ENCODE measurements around the gene NFYC.
A peak's percentile ranks its signal among the peaks of the same experiment; 100 is the strongest.

The NFYC gene

DNA sequence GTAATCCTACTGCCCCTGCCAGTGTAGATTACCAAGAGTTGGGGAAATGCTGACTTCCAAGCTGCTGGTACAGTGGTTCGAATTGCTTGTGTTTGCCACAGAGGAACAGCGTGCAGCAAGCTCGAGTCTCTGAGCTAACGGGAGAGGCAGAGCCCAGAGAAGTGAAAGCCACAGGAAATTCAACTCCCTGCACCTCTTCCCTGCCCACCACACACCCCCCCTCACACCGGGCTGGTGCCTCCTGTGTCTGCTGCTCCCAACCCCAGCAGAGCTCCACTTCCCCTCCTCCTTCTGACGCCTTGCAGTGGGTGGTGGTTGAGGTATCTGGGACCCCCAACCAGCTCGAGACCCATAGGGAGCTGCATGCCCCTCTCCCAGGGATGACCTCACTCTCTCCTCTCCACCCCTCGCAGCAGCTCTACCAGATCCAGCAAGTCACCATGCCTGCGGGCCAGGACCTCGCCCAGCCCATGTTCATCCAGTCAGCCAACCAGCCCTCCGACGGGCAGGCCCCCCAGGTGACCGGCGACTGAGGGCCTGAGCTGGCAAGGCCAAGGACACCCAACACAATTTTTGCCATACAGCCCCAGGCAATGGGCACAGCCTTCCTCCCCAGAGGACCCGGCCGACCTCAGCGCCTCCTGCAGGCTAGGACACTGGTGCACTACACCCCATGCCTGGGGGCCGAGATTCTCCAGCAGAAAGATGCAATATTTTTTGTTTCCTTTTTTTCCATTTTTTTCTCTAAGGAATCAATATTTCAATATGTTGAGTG lies 79.0 kb downstream of the NFYC start:
- Mint-ChIP-seq H3K36me3 (ENCODE audit: low read depth) (peaks cover 57% of the 10 kb centered on the region), H3K4me1 (peaks cover 28% of the 10 kb centered on the region), H3K9me3 (no peaks in the 10 kb centered on the region), H3K27ac (peak overlapping the region; percentile 86), H3K4me3 (no peak overlapping the region), H3K27me3 (ENCODE audit: low read depth, poor library complexity) (peaks cover 3% of the 10 kb centered on the region)
- TF ChIP-seq, protein P1, sequence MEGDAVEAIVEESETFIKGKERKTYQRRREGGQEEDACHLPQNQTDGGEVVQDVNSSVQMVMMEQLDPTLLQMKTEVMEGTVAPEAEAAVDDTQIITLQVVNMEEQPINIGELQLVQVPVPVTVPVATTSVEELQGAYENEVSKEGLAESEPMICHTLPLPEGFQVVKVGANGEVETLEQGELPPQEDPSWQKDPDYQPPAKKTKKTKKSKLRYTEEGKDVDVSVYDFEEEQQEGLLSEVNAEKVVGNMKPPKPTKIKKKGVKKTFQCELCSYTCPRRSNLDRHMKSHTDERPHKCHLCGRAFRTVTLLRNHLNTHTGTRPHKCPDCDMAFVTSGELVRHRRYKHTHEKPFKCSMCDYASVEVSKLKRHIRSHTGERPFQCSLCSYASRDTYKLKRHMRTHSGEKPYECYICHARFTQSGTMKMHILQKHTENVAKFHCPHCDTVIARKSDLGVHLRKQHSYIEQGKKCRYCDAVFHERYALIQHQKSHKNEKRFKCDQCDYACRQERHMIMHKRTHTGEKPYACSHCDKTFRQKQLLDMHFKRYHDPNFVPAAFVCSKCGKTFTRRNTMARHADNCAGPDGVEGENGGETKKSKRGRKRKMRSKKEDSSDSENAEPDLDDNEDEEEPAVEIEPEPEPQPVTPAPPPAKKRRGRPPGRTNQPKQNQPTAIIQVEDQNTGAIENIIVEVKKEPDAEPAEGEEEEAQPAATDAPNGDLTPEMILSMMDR (IDR thresholded peaks at IDR 0.05) = no peak
- no peak for DNase-seq

DNA sequence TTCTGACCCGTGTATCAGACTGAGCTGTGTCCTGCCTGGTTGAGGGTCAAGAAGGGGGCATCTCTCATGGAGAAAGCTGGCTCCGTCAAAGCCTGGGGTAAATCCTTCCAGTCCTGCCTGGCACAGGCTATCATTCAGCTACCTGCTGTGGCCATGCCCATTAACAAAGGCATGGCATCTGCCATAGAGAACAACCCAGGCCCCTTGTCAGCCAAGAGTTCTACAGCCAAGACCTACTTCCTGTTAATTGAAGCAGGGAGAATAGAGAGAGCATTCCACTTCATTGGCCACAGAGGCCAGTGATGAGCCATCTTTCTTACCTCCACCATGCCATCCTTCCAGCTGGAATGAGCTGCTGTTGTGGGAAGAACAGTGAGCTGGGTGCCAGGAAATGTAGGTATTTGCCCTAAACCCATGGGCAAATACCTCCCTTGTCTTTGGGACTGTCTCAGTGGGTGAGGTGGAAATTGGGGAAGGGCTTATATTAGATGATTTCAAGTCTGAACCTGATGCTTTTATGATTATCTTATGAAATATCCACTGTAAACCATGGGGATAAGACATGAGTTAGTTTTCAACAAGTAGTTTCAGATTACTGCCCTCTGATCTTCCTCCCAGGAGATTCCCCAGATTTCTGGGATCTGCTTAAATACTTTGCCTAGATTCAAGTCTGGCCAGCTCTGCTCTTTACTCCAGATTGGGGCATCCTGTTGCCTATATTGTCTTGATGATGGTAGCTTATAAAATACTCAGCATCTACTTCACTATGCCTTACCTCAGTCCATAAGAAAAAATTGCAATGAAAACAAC lies 80.8 kb downstream of the NFYC start:
- TF ChIP-seq, protein P1 (IDR thresholded peaks at IDR 0.05) = no peak
- no peak overlapping the region for H3K4me3 Mint-ChIP-seq
- H3K36me3 Mint-ChIP-seq (ENCODE audit: low read depth) = peaks cover 64% of the 10 kb centered on the region
- peaks cover 3% of the 10 kb centered on the region for H3K27me3 Mint-ChIP-seq (ENCODE audit: low read depth, poor library complexity)
- H3K4me1 Mint-ChIP-seq = peaks cover 28% of the 10 kb centered on the region
- DNase-seq = no peak
- peaks cover 13% of the 10 kb centered on the region for H3K9me3 Mint-ChIP-seq
- H3K27ac Mint-ChIP-seq = no peak overlapping the region

GRCh38 chr1:40773748-40774265 lies 82.3 kb downstream of the NFYC start:
- Mint-ChIP-seq H3K36me3 (ENCODE audit: low read depth) (peaks cover 64% of the 10 kb centered on the region), H3K27ac (peak overlapping the region; percentile 23), H3K4me1 (peaks cover 28% of the 10 kb centered on the region), H3K9me3 (peaks cover 25% of the 10 kb centered on the region), H3K27me3 (ENCODE audit: low read depth, poor library complexity) (peaks cover 6% of the 10 kb centered on the region), H3K4me3 (no peak overlapping the region)
- no peak for DNase-seq
- TF ChIP-seq, protein P1 (IDR thresholded peaks at IDR 0.05) = no peak

DNA sequence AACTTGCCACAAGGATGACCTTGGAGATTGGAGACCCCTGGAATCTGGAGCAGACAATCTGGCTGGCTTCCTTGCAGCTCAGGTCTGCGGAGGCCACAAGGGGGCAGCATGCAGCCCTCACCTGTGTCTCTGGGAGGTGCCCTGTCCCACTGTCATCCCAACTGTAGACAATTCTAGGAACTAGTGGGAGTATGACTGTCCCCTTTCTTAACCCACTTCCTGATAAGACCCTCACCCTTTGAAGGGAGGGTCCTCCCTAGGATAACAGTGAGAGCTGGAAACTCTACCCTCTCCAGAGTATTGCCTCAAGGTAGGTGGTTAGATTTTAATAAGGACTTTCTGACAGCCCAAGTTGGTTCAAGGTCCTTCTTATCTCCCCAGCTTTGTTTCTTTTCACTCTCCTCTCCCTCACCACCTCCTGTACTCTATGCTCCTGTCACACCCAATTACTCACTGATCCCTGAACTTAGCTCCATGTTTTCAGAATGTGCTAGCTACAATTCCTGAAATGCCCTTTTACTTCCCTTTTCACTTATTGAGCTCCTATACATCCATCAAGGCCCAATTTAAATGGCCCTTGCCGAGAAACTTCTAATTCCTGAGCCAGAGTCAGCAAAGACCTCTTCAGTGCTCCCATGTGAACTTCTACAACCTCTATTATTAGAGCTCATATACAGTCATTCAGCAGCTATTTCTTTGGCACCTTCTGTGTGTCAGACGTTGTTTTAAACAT lies 82.9 kb downstream of the NFYC start:
- Mint-ChIP-seq H3K9me3 (peaks cover 25% of the 10 kb centered on the region), H3K27ac (no peak overlapping the region), H3K4me1 (peaks cover 28% of the 10 kb centered on the region), H3K36me3 (ENCODE audit: low read depth) (peaks cover 58% of the 10 kb centered on the region), H3K4me3 (no peak overlapping the region), H3K27me3 (ENCODE audit: low read depth, poor library complexity) (peaks cover 9% of the 10 kb centered on the region)
- TF ChIP-seq, protein P1 (IDR thresholded peaks at IDR 0.05) = peak; percentile 77
- DNase-seq = peak; percentile 76

DNA sequence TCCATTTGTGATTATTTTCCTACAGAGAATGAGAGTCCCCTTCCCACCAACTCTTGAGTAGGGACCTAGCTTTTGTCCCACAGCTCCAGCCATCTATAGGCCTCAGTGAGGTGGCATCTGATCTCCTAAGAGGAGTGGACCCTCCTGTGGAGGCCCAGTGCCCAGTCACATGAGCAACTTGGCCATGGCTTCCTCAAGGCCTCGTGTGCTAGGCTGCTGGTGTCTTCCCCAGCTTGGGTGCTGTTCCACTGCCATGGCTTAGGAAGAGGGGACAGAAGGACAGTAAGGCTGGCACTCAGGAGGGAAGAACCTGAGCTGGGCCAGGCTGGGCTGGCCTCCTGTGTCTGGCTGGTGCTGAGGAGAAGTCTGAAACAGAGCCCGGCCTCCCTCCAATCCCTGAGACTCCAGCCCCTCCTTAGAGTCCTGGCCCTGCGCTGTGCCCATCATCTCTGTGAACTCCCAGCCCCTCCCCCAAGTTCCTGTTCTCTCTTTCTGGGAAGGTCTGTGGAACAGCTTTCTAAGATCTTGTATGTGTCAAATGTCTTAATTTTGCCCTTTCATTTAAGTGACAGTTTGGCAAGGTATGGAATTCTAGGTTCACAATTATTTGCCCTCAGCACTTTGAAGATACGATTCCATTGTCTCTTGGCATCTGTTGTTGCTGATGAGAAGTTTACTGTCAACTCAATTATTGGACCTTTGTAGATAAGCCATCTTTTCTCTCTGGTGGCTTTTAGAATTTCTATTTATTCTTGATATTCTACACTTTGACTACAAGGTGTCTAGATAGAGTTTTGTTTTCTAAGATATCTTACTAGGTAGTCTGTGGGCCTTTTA lies 85.0 kb downstream of the NFYC start:
- Mint-ChIP-seq H3K9me3 (peaks cover 25% of the 10 kb centered on the region), H3K4me3 (no peak overlapping the region), H3K27me3 (ENCODE audit: low read depth, poor library complexity) (peaks cover 22% of the 10 kb centered on the region), H3K36me3 (ENCODE audit: low read depth) (peaks cover 39% of the 10 kb centered on the region), H3K4me1 (peaks cover 33% of the 10 kb centered on the region), H3K27ac (no peak overlapping the region)
- TF ChIP-seq, protein P1 (IDR thresholded peaks at IDR 0.05) = no peak
- no peak for DNase-seq

Data from nephron progenitor cell (in vitro differentiated cells).